ENCODE measurements around the gene GPC6.

The GPC6 gene

DNA sequence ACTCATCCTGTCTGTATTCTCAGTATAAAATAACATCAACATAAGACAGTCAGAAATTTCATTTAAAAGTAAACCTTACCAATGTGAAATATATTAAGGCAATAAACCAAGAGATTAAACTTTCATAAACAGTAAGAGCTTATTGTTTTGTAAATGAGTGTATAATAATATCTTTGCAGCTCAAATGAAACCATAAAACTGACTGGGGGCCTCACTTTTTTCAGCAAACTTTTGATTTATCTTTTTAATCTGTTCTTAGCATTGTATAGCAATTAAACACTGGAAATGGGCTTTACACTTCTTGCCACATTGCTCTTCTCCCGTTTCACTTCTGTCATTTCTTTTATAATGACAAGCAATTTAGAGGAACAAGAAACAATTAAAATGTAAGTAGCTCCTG lies 580.3 kb downstream of the GPC6 start:
- in situ Hi-C loops (cut with MboI; ENCODE audit: low sequenced_read_pairs): no loop called here

DNA sequence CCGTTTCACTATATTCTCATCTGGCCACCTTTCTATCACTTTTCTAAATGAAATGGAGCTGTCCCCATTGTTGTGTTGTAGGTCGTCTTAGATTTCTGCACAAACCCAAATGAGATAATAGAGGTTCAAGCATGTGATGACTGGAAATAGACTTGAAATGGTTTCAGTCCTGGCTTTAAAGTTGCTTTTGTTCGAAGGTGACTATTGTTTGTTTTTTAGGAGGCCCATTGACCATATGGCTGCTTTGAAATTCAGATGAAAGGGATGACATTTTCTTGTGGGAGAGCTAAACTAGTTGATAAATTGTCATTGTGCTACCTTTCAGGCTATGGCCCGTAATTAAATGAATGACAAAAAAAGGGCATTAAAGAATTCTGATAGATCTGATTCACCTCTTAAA lies 583.7 kb downstream of the GPC6 start:
- in situ Hi-C loops (cut with MboI; ENCODE audit: low sequenced_read_pairs): no loop called here

GRCh38 chr13:93811071-93811737 lies 584.6 kb downstream of the GPC6 start:
- in situ Hi-C loops (cut with MboI; ENCODE audit: low sequenced_read_pairs): no loop called here

- in situ Hi-C loops (cut with MboI; ENCODE audit: low sequenced_read_pairs): no loop called here
Measured at GRCh38 chr13:93811738-93812112, 585.1 kb downstream of the GPC6 start.

GRCh38 chr13:93814658-93815057 lies 588.1 kb downstream of the GPC6 start:
- in situ Hi-C loops (cut with MboI; ENCODE audit: low sequenced_read_pairs): no loop called here

DNA sequence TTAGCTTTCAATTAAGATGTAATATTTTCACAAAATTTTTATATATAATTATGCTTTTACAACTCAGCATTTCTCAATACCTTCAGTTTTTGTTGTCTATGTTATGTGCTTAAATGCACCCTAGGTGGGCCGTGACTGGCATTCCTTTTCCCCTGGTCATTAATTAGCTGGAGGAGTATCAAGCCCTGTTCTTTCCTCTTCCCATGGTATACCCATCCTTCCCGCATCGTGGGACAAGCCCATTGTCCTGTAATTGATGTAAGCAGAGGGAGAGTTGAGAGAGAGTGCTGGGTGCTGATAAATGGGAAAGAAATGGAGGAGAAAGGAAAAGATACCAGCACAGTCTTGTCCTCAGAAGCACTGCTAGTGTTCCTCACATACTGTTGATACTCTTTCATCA lies 591.7 kb downstream of the GPC6 start:
- in situ Hi-C loops (cut with MboI; ENCODE audit: low sequenced_read_pairs): no loop called here

DNA sequence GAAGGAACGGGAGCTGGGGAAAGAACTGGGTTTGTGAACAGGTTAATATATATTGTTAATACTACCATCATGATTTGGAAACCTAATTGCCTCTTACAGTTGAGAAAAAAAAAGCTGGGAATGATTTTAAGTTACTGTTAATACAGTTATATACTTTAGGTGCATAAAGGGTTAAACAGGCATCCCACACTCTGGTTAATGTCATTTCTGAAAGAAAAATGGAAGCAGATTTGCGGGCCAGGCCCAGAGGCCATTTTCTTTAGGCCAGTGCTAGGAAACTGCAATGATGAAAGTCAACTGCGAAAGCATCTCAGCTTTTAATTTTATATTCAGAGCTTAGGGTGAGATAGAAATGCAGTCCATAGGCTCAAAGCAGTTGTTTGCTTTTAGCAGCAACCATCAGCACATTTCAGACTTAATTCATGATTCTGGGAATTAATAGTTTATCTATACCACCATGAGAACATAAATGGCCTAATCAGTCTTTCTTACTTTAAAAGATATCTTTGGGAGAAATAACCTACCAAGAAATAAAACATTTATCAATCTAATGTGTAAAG lies 592.8 kb downstream of the GPC6 start:
- in situ Hi-C loops (cut with MboI; ENCODE audit: low sequenced_read_pairs): no loop called here

- in situ Hi-C loops (cut with MboI; ENCODE audit: low sequenced_read_pairs): no loop called here
Measured at GRCh38 chr13:93824286-93824685, 597.7 kb downstream of the GPC6 start.

DNA sequence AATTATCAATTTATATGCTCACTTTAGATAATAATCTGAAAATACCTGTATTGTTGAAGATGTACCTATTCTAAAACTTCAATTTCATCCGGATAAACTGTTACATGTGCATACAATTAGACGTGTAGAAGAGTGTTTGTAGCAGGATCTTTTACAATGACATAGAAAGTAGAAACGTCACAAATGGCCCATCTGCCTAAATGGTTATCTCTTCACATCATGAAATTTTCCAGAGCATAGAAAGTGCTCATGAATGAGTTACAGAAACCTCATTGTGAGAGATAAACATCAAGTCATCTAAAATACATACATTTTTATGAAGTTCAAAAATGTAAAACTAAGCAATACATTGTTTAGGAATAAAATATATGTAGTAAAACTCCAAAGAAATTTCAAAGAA lies 607.4 kb downstream of the GPC6 start:
- in situ Hi-C loops (cut with MboI; ENCODE audit: low sequenced_read_pairs): no loop called here

- in situ Hi-C loops (cut with MboI; ENCODE audit: low sequenced_read_pairs): no loop called here
Measured at GRCh38 chr13:93843082-93843481, 616.5 kb downstream of the GPC6 start.

DNA sequence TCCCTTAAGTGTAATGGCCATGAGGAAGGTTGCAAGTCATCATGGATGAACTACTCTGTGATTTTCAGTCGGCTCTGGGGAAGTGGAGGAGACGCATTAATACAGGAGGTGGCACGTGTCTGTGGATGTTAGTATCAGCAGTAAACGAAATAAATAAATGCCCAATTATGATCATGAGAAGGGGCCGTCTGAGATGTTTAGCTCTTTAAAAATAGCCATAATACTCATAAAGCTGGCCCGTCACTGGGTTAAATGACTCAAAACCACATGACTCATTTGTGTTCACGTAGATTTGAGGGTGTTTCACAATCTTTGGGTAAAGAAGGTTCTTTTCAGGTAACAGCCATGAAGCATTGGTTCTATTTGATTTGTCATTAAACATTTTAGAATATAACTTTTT lies 620.6 kb downstream of the GPC6 start:
- in situ Hi-C loops (cut with MboI; ENCODE audit: low sequenced_read_pairs): no loop called here

DNA sequence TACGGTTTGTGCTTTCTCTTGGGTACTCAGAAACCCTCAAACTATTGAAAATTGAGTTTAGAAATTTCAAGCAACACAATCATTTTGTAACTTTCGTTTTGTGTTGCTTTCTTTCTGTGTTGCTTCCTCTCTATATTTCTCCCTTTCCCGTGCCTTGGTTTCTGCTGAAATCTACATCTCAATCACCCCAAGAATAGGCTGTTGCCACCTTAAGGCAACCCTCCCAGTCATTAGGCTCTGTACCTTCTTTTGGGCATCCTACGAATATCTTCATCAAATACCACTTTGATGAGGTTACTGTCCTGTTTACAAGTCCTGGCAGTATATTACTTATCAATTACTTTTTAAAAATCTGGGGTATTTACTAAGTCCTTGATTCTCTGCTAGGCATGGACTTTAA lies 621.6 kb downstream of the GPC6 start:
- in situ Hi-C loops (cut with MboI; ENCODE audit: low sequenced_read_pairs): no loop called here

GRCh38 chr13:93851236-93851635 lies 624.6 kb downstream of the GPC6 start:
- in situ Hi-C loops (cut with MboI; ENCODE audit: low sequenced_read_pairs): no loop called here

DNA sequence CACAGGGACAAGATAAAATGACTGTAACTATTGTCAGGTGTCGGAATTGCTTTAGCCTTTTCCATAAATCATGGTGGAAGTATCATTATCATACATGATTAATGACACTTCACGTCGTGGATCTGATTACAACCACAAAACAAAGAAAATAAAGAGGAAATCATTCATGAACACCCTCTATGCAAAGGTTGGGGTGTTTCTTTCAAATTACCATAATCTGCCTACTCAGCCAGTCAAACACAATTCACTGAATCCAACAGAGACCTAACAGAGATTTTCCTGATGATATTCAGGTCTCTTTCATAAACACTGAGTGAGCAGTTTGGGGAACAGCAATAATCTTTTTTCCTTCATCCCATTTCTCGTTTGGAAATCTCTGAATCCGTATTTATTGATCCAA lies 627.3 kb downstream of the GPC6 start:
- in situ Hi-C loops (cut with MboI; ENCODE audit: low sequenced_read_pairs): no loop called here

- in situ Hi-C loops (cut with MboI; ENCODE audit: low sequenced_read_pairs): no loop called here
Measured at GRCh38 chr13:93857126-93857525, 630.5 kb downstream of the GPC6 start.

DNA sequence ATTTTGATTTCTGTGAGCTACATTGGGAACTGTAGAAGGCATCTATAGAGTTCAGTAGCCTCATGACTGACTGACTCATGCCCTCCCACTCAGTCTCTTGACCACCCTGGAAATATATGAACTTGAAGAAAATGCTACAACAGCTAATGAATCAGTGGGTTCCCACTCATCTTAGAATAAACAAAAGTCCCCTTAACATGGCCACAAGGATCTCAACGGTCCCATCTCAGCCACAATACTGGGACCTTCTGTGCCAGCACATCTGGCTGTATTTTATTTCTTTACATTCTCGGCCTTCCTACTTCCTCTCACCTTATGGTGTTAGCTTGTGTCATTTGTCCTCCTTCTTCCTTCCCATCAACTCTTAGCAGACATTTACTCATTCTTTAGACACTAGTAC lies 633.1 kb downstream of the GPC6 start:
- in situ Hi-C loops (cut with MboI; ENCODE audit: low sequenced_read_pairs): no loop called here

DNA sequence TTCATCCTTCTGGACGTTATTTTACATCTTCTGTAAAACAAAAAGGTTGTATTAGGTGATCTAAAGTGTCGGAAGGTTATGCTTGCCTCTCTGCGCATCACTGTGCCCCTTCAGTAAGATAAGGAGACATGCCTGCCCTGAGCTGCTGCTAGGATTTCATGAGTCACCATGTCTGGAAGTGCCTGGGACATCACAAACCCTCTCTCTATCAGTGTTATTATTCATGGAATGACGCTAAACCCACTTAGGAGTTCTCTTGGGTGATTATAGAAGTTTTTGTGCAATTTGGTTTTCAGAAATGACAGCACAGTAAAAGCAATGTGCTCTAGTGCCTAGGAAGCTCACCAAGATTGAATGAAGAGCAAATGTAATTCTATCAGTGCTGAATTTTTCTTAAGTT lies 635.2 kb downstream of the GPC6 start:
- in situ Hi-C loops (cut with MboI; ENCODE audit: low sequenced_read_pairs): no loop called here

GRCh38 chr13:93862259-93862658 lies 635.7 kb downstream of the GPC6 start:
- in situ Hi-C loops (cut with MboI; ENCODE audit: low sequenced_read_pairs): no loop called here

DNA sequence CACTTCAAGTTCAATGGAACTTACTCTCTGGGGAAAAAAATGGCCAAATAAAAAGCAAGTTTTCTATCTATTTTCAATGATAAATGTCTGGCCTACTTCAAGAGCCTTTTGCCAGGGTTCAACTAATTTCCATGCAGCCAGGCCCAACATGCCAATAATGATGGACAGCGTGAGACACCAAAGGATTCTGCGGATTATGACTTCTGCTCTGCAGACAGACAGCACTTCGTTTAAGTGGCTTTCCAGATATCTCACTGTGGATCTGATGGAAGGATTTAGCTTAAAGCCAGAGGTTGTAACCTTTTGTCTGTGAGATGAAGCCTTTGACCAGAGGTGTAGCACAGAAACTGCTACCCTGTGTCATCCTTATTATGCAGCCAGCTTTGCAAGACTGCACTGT lies 638.6 kb downstream of the GPC6 start:
- in situ Hi-C loops (cut with MboI; ENCODE audit: low sequenced_read_pairs): no loop called here

DNA sequence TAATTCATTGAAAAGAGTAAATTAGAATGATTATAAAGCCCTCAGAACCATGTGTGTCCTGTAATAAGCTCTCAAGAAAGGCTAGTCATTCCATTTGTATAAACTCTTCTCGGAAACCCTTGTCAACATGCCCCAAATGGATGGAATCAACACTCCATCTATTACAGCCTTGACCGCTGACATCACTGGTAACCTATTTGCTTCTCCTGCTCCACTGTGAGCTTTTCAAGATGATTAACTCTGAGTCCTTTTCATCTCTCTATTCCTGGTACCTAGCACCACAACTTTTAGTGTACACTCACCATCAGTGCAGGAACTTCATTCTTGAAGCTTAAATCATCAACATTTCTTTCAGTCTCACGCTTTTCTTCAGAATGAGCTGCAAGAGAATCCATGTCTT lies 640.9 kb downstream of the GPC6 start:
- in situ Hi-C loops (cut with MboI; ENCODE audit: low sequenced_read_pairs): no loop called here

GRCh38 chr13:93872376-93872775 lies 645.8 kb downstream of the GPC6 start:
- in situ Hi-C loops (cut with MboI; ENCODE audit: low sequenced_read_pairs): no loop called here

GRCh38 chr13:93872786-93873347 lies 646.3 kb downstream of the GPC6 start:
- in situ Hi-C loops (cut with MboI; ENCODE audit: low sequenced_read_pairs): no loop called here

- in situ Hi-C loops (cut with MboI; ENCODE audit: low sequenced_read_pairs): no loop called here
Measured at GRCh38 chr13:93875547-93875946, 648.9 kb downstream of the GPC6 start.

Measured in hTERT RPE-1 (cell line).